Urinary bladder (tissue), 4 donors: ENCODE data around the gene DUSP11. TPM values are rescaled to one million over a fixed set of nuclear protein-coding genes. Genes with fewer than 3 reads are reported as not detected.
"Not testable (repeated sequence)": the region's sequence is repeated elsewhere in the genome, so short reads cannot be mapped to it uniquely, and the experiment has no call there.

Source experiments
- DNase-seq: peaks from one replicate; pipeline ENCODE4 v3.0.0-alpha.2; 2015; ENCODE audit errors: extremely low spot score
- H3K27ac ChIP-seq: one replicate; pipeline ENCODE4 v1.5.1; 2013; ENCODE audit warnings: low read depth, mild to moderate bottlenecking, moderate library complexity
- H3K36me3 ChIP-seq: one replicate; pipeline ENCODE4 v1.6.1; 2013; ENCODE audit warnings: mild to moderate bottlenecking, moderate library complexity; ENCODE audit not compliant: insufficient read depth
- H3K4me1 ChIP-seq: one replicate; pipeline ENCODE4 v1.6.1; 2013; ENCODE audit warnings: mild to moderate bottlenecking, moderate library complexity; ENCODE audit not compliant: insufficient read depth
- H3K4me3 ChIP-seq: one replicate; pipeline ENCODE4 v1.5.1; 2013; ENCODE audit warnings: low read depth, low read length
- WGBS: extraction: QIAGEN DNeasy Blood & Tissue Kit; methylation state at CpG from one replicate; pipeline ENCODE4 v1.1.7; 2013; 5-methylcytosine and 5-hydroxymethylcytosine counted together
- polyA plus RNA-seq: library from polyadenylated mRNA; stranded (reverse); fragments of 200-250 nt; gene quantifications from one replicate; pipeline ENCODE4 v1.2.3, GENCODE V29; 2013
- total RNA-seq: library from RNA; depleted of rRNA; stranded (reverse); fragments of >200 nt; gene quantifications from one replicate; pipeline ENCODE4 v1.2.3, GENCODE V29; 2014
- donor health status: healthy with polysubstance abuse.
- donor health status: healthy.

DUSP11 gene
- total and polyA plus RNA-seq, 2 donors: 18.0 to 47.6 TPM

- Histone ChIP-seq H3K36me3 (no peaks in the 10 kb centered on the region), H3K4me1 (no peaks in the 10 kb centered on the region), H3K27ac (no peak overlapping the region), H3K4me3 (no peak overlapping the region)
- no peak for DNase-seq
These were observed 32.7 kb upstream of the DUSP11 start for GRCh38 chr2:73812635-73813034.

GRCh38 chr2:73811878-73812277 is 32.0 kb upstream of the DUSP11 start:
- Histone ChIP-seq H3K36me3 (no peaks in the 10 kb centered on the region), H3K4me3 (no peak overlapping the region)

GRCh38 chr2:73783883-73784282 is 4.0 kb upstream of the DUSP11 start, which contains the start of gene C2orf78:
Gene C2orf78, plus strand, starts transcription at chr2:73784183. Its CDS starts 127 bp downstream, at chr2:73784310.
- not testable (repeated sequence) for H3K27ac ChIP-seq, H3K4me1 ChIP-seq, H3K4me3 ChIP-seq, DNase-seq, H3K36me3 ChIP-seq
- 57% methylated on average over 3 of the region's 3 CpGs for WGBS

More at GRCh38 chr2:73811878-73812277, 32.0 kb upstream of the DUSP11 start:
- H3K27ac ChIP-seq: no peak overlapping the region
- no peaks in the 10 kb centered on the region for H3K4me1 ChIP-seq
- no peak for DNase-seq

- H3K4me1 ChIP-seq, H3K27ac ChIP-seq, H3K36me3 ChIP-seq, H3K4me3 ChIP-seq, DNase-seq: not testable (repeated sequence)
- 74% methylated on average over 15 of the region's 15 CpGs for whole genome bisulfite sequencing
These were observed 3.5 kb upstream of the DUSP11 start for GRCh38 chr2:73783402-73783801.

GRCh38 chr2:73780237-73780582 is 307 bp upstream of the DUSP11 start:
- no peak overlapping the region for H3K4me3 ChIP-seq
- no peaks in the 10 kb centered on the region for H3K36me3 ChIP-seq
- WGBS: 6% methylated on average over 7 of the region's 7 CpGs
- H3K4me1 ChIP-seq: peaks cover 2% of the 10 kb centered on the region
- no peak overlapping the region for H3K27ac ChIP-seq
- DNase-seq: no peak

- not testable (repeated sequence) for H3K36me3 ChIP-seq, H3K4me1 ChIP-seq, DNase-seq, H3K27ac ChIP-seq
- peak overlapping the region; percentile 65 for H3K4me3 ChIP-seq
- 72% methylated on average over 18 of the region's 18 CpGs for WGBS
These were observed 936 bp downstream of the DUSP11 start for GRCh38 chr2:73778867-73779466.

GRCh38 chr2:73776869-73777519 is 2.9 kb downstream of the DUSP11 start:
- WGBS: 83% methylated on average over 8 of the region's 8 CpGs
- H3K4me3 ChIP-seq: no peak overlapping the region
- DNase-seq: no peak
- no peaks in the 10 kb centered on the region for H3K36me3 ChIP-seq
- no peak overlapping the region for H3K27ac ChIP-seq
- H3K4me1 ChIP-seq: peaks cover 2% of the 10 kb centered on the region

- no peaks in the 10 kb centered on the region for H3K36me3 ChIP-seq
- 92% methylated on average over 4 of the region's 4 CpGs for WGBS
- H3K27ac ChIP-seq: no peak overlapping the region
- DNase-seq: no peak
- H3K4me3 ChIP-seq: no peak overlapping the region
- peaks cover 2% of the 10 kb centered on the region for H3K4me1 ChIP-seq
These were observed 3.5 kb downstream of the DUSP11 start for GRCh38 chr2:73776381-73776780.

GRCh38 chr2:73772819-73773218 is 7.1 kb downstream of the DUSP11 start:
- Histone ChIP-seq H3K27ac (no peak overlapping the region), H3K36me3 (no peaks in the 10 kb centered on the region), H3K4me1 (no peaks in the 10 kb centered on the region), H3K4me3 (no peak overlapping the region)
- no peak for DNase-seq

GRCh38 chr2:73770725-73771124 is 9.2 kb downstream of the DUSP11 start:
- 82% methylated on average over 3 of the region's 3 CpGs for WGBS
- H3K4me1 ChIP-seq: no peaks in the 10 kb centered on the region
- no peak overlapping the region for H3K4me3 ChIP-seq
- H3K27ac ChIP-seq: no peak overlapping the region
- peaks cover 2% of the 10 kb centered on the region for H3K36me3 ChIP-seq
- DNase-seq: no peak

- H3K27ac ChIP-seq: no peak overlapping the region
- no peak for DNase-seq
- H3K4me3 ChIP-seq: no peak overlapping the region
- WGBS: 88% methylated on average over 4 of the region's 4 CpGs
- peaks cover 3% of the 10 kb centered on the region for H3K36me3 ChIP-seq
- H3K4me1 ChIP-seq: no peaks in the 10 kb centered on the region
These were observed 12.9 kb downstream of the DUSP11 start for GRCh38 chr2:73766994-73767393.

- 95% methylated on average over 1 of the region's 1 CpG for WGBS
- Histone ChIP-seq H3K27ac (no peak overlapping the region), H3K36me3 (peaks cover 3% of the 10 kb centered on the region), H3K4me1 (no peaks in the 10 kb centered on the region), H3K4me3 (no peak overlapping the region)
- no peak for DNase-seq
These were observed 13.6 kb downstream of the DUSP11 start for GRCh38 chr2:73766349-73766748.

- WGBS: 97% methylated on average over 1 of the region's 1 CpG
- Histone ChIP-seq H3K4me1 (no peaks in the 10 kb centered on the region), H3K36me3 (peaks cover 6% of the 10 kb centered on the region)
These were observed 15.0 kb downstream of the DUSP11 start for GRCh38 chr2:73764945-73765344.

GRCh38 chr2:73762571-73762970 is 17.3 kb downstream of the DUSP11 start:
- Histone ChIP-seq H3K27ac (no peak overlapping the region), H3K4me3 (no peak overlapping the region), H3K4me1 (no peaks in the 10 kb centered on the region), H3K36me3 (peaks cover 6% of the 10 kb centered on the region)
- WGBS: 79% methylated on average over 1 of the region's 1 CpG
- no peak for DNase-seq

More at GRCh38 chr2:73764945-73765344, 15.0 kb downstream of the DUSP11 start:
- no peak for DNase-seq
- Histone ChIP-seq H3K27ac (no peak overlapping the region), H3K4me3 (no peak overlapping the region)
